Measurements from ENCODE around the gene ZDHHC4.
A peak's percentile ranks its signal among the peaks of the same experiment; 100 is the strongest.

ZDHHC4 gene

GRCh38 chr7:6619961-6620360 lies 42.7 kb downstream of the ZDHHC4 start:
- H3K27ac ChIP-seq (ENCODE audit: low read depth in 2 of 2, low read length in 2 of 2): no peak overlapping the region
- H3K9ac ChIP-seq (ENCODE audit: low read depth in 1 of 2, low read length in 2 of 2): no peak overlapping the region
- H3K4me3 ChIP-seq (ENCODE audit: low read length in 2 of 2): no peak overlapping the region
- no peaks in the 10 kb centered on the region for H3K9me3 ChIP-seq (ENCODE audit: control insufficient read depth in 2 of 2, low read length in 2 of 2)
- H3K4me1 ChIP-seq (ENCODE audit: control insufficient read depth in 2 of 2, insufficient read depth in 2 of 2, low read length in 2 of 2): peaks cover 0 to 6% of the 10 kb centered on the region in 2 donors
- no peaks in the 10 kb centered on the region for H3K36me3 ChIP-seq (ENCODE audit: control insufficient read depth in 2 of 2, insufficient read depth in 2 of 2, low read length in 2 of 2)
- H3K27me3 ChIP-seq (ENCODE audit: control insufficient read depth in 2 of 2, insufficient read depth in 2 of 2, low read length in 2 of 2): peaks cover 2 to 3% of the 10 kb centered on the region in 2 donors

- no peaks in the 10 kb centered on the region for H3K27me3 ChIP-seq (ENCODE audit: control insufficient read depth in 2 of 2, insufficient read depth in 2 of 2, low read length in 2 of 2)
- peaks cover 0 to 6% of the 10 kb centered on the region in 2 donors for H3K4me1 ChIP-seq (ENCODE audit: control insufficient read depth in 2 of 2, insufficient read depth in 2 of 2, low read length in 2 of 2)
- no peak overlapping the region for H3K27ac ChIP-seq (ENCODE audit: low read depth in 2 of 2, low read length in 2 of 2)
- H3K36me3 ChIP-seq (ENCODE audit: control insufficient read depth in 2 of 2, insufficient read depth in 2 of 2, low read length in 2 of 2): no peaks in the 10 kb centered on the region
- H3K4me3 ChIP-seq (ENCODE audit: low read length in 2 of 2): peak overlapping the region in 1 of 2 donors; percentile 14
- H3K9me3 ChIP-seq (ENCODE audit: control insufficient read depth in 2 of 2, low read length in 2 of 2): no peaks in the 10 kb centered on the region
- no peak overlapping the region for H3K9ac ChIP-seq (ENCODE audit: low read depth in 1 of 2, low read length in 2 of 2)
Measured at GRCh38 chr7:6621195-6622133, 44.2 kb downstream of the ZDHHC4 start.

- no peaks in the 10 kb centered on the region for H3K36me3 ChIP-seq (ENCODE audit: control insufficient read depth in 2 of 2, insufficient read depth in 2 of 2, low read length in 2 of 2)
- H3K4me3 ChIP-seq (ENCODE audit: low read length in 2 of 2): no peak overlapping the region
- no peak overlapping the region for H3K9ac ChIP-seq (ENCODE audit: low read depth in 1 of 2, low read length in 2 of 2)
- H3K9me3 ChIP-seq (ENCODE audit: control insufficient read depth in 2 of 2, low read length in 2 of 2): no peaks in the 10 kb centered on the region
- H3K27ac ChIP-seq (ENCODE audit: low read depth in 2 of 2, low read length in 2 of 2): no peak overlapping the region
- H3K4me1 ChIP-seq (ENCODE audit: control insufficient read depth in 2 of 2, insufficient read depth in 2 of 2, low read length in 2 of 2): peaks cover 0 to 6% of the 10 kb centered on the region in 2 donors
- no peaks in the 10 kb centered on the region for H3K27me3 ChIP-seq (ENCODE audit: control insufficient read depth in 2 of 2, insufficient read depth in 2 of 2, low read length in 2 of 2)
Measured at GRCh38 chr7:6622134-6622710, 45.0 kb downstream of the ZDHHC4 start.

- Histone ChIP-seq H3K9me3 (ENCODE audit: control insufficient read depth in 2 of 2, low read length in 2 of 2) (no peaks in the 10 kb centered on the region), H3K27me3 (ENCODE audit: control insufficient read depth in 2 of 2, insufficient read depth in 2 of 2, low read length in 2 of 2) (no peaks in the 10 kb centered on the region), H3K36me3 (ENCODE audit: control insufficient read depth in 2 of 2, insufficient read depth in 2 of 2, low read length in 2 of 2) (no peaks in the 10 kb centered on the region), H3K4me3 (ENCODE audit: low read length in 2 of 2) (no peak overlapping the region), H3K9ac (ENCODE audit: low read depth in 1 of 2, low read length in 2 of 2) (no peak overlapping the region), H3K27ac (ENCODE audit: low read depth in 2 of 2, low read length in 2 of 2) (no peak overlapping the region), H3K4me1 (ENCODE audit: control insufficient read depth in 2 of 2, insufficient read depth in 2 of 2, low read length in 2 of 2) (peaks cover 0 to 6% of the 10 kb centered on the region in 2 donors)
Measured at GRCh38 chr7:6623589-6624245, 46.5 kb downstream of the ZDHHC4 start.

GRCh38 chr7:6624246-6624611 lies 47.0 kb downstream of the ZDHHC4 start:
- no peak overlapping the region for H3K4me3 ChIP-seq (ENCODE audit: low read length in 2 of 2)
- H3K27me3 ChIP-seq (ENCODE audit: control insufficient read depth in 2 of 2, insufficient read depth in 2 of 2, low read length in 2 of 2): no peaks in the 10 kb centered on the region
- H3K4me1 ChIP-seq (ENCODE audit: control insufficient read depth in 2 of 2, insufficient read depth in 2 of 2, low read length in 2 of 2): peaks cover 0 to 6% of the 10 kb centered on the region in 2 donors
- no peak overlapping the region for H3K9ac ChIP-seq (ENCODE audit: low read depth in 1 of 2, low read length in 2 of 2)
- no peaks in the 10 kb centered on the region for H3K36me3 ChIP-seq (ENCODE audit: control insufficient read depth in 2 of 2, insufficient read depth in 2 of 2, low read length in 2 of 2)
- H3K9me3 ChIP-seq (ENCODE audit: control insufficient read depth in 2 of 2, low read length in 2 of 2): no peaks in the 10 kb centered on the region
- no peak overlapping the region for H3K27ac ChIP-seq (ENCODE audit: low read depth in 2 of 2, low read length in 2 of 2)

GRCh38 chr7:6628045-6628444 lies 50.8 kb downstream of the ZDHHC4 start:
- no peaks in the 10 kb centered on the region for H3K36me3 ChIP-seq (ENCODE audit: control insufficient read depth in 2 of 2, insufficient read depth in 2 of 2, low read length in 2 of 2)
- no peaks in the 10 kb centered on the region for H3K27me3 ChIP-seq (ENCODE audit: control insufficient read depth in 2 of 2, insufficient read depth in 2 of 2, low read length in 2 of 2)
- no peak overlapping the region for H3K9ac ChIP-seq (ENCODE audit: low read depth in 1 of 2, low read length in 2 of 2)
- peaks cover 0 to 3% of the 10 kb centered on the region in 2 donors for H3K4me1 ChIP-seq (ENCODE audit: control insufficient read depth in 2 of 2, insufficient read depth in 2 of 2, low read length in 2 of 2)
- H3K9me3 ChIP-seq (ENCODE audit: control insufficient read depth in 2 of 2, low read length in 2 of 2): no peaks in the 10 kb centered on the region
- H3K27ac ChIP-seq (ENCODE audit: low read depth in 2 of 2, low read length in 2 of 2): no peak overlapping the region
- H3K4me3 ChIP-seq (ENCODE audit: low read length in 2 of 2): no peak overlapping the region

GRCh38 chr7:6630007-6630849 lies 53.0 kb downstream of the ZDHHC4 start:
- no peak overlapping the region for H3K4me3 ChIP-seq (ENCODE audit: low read length in 2 of 2)
- H3K9ac ChIP-seq (ENCODE audit: low read depth in 1 of 2, low read length in 2 of 2): no peak overlapping the region
- no peak overlapping the region for H3K27ac ChIP-seq (ENCODE audit: low read depth in 2 of 2, low read length in 2 of 2)
- H3K27me3 ChIP-seq (ENCODE audit: control insufficient read depth in 2 of 2, insufficient read depth in 2 of 2, low read length in 2 of 2): no peaks in the 10 kb centered on the region
- no peaks in the 10 kb centered on the region for H3K36me3 ChIP-seq (ENCODE audit: control insufficient read depth in 2 of 2, insufficient read depth in 2 of 2, low read length in 2 of 2)
- no peaks in the 10 kb centered on the region for H3K4me1 ChIP-seq (ENCODE audit: control insufficient read depth in 2 of 2, insufficient read depth in 2 of 2, low read length in 2 of 2)
- H3K9me3 ChIP-seq (ENCODE audit: control insufficient read depth in 2 of 2, low read length in 2 of 2): no peaks in the 10 kb centered on the region

GRCh38 chr7:6631605-6632004 lies 54.4 kb downstream of the ZDHHC4 start:
- Histone ChIP-seq H3K36me3 (ENCODE audit: control insufficient read depth in 2 of 2, insufficient read depth in 2 of 2, low read length in 2 of 2) (no peaks in the 10 kb centered on the region), H3K9ac (ENCODE audit: low read depth in 1 of 2, low read length in 2 of 2) (no peak overlapping the region), H3K9me3 (ENCODE audit: control insufficient read depth in 2 of 2, low read length in 2 of 2) (no peaks in the 10 kb centered on the region), H3K27ac (ENCODE audit: low read depth in 2 of 2, low read length in 2 of 2) (no peak overlapping the region), H3K4me1 (ENCODE audit: control insufficient read depth in 2 of 2, insufficient read depth in 2 of 2, low read length in 2 of 2) (peaks cover 3 to 5% of the 10 kb centered on the region in 2 donors), H3K4me3 (ENCODE audit: low read length in 2 of 2) (no peak overlapping the region), H3K27me3 (ENCODE audit: control insufficient read depth in 2 of 2, insufficient read depth in 2 of 2, low read length in 2 of 2) (no peaks in the 10 kb centered on the region)

- H3K27me3 ChIP-seq (ENCODE audit: control insufficient read depth in 2 of 2, insufficient read depth in 2 of 2, low read length in 2 of 2): no peaks in the 10 kb centered on the region
- H3K9ac ChIP-seq (ENCODE audit: low read depth in 1 of 2, low read length in 2 of 2): no peak overlapping the region
- H3K9me3 ChIP-seq (ENCODE audit: control insufficient read depth in 2 of 2, low read length in 2 of 2): no peaks in the 10 kb centered on the region
- no peak overlapping the region for H3K27ac ChIP-seq (ENCODE audit: low read depth in 2 of 2, low read length in 2 of 2)
- no peaks in the 10 kb centered on the region for H3K36me3 ChIP-seq (ENCODE audit: control insufficient read depth in 2 of 2, insufficient read depth in 2 of 2, low read length in 2 of 2)
- peaks cover 5 to 12% of the 10 kb centered on the region in 2 donors for H3K4me1 ChIP-seq (ENCODE audit: control insufficient read depth in 2 of 2, insufficient read depth in 2 of 2, low read length in 2 of 2)
- H3K4me3 ChIP-seq (ENCODE audit: low read length in 2 of 2): no peak overlapping the region
Measured at GRCh38 chr7:6634021-6634420, 56.8 kb downstream of the ZDHHC4 start.
